ENCODE measurements around the gene DUOX2.

DUOX2 gene

GRCh38 chr15:45114076-45114750 lies at the start of gene DUOX2, which contains the start of gene DUOXA2:
Gene DUOX2, minus strand, starts transcription at chr15:45114172. Its CDS starts 761 bp downstream, at chr15:45113411.
Gene DUOXA2, plus strand, starts transcription at chr15:45114326. Its CDS starts 280 bp downstream, at chr15:45114606.
- DNase-seq (ENCODE audit: low spot score): peak; percentile 8

GRCh38 chr15:45163508-45163856 lies 49.5 kb upstream of the DUOX2 start:
- no peak for DNase-seq (ENCODE audit: low spot score)

- peak; percentile 81 for DNase-seq (ENCODE audit: low spot score)
Observed at GRCh38 chr15:45162771-45163507, 49.0 kb upstream of the DUOX2 start.

DNA sequence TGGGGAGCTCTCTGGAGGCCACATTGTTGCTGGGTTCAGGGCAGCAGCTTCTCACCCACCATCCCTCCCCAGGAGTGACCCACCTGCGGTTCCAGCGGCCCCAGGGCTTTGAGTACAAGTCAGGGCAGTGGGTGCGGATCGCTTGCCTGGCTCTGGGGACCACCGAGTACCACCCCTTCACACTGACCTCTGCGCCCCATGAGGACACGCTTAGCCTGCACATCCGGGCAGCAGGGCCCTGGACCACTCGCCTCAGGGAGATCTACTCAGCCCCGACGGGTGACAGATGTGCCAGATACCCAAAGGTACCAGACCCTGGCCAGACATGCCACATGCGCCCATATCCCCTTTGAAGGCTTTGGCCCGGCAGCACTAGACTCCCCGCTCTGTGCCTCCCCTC lies 47.7 kb upstream of the DUOX2 start:
- no peak for DNase-seq (ENCODE audit: low spot score)

DNA sequence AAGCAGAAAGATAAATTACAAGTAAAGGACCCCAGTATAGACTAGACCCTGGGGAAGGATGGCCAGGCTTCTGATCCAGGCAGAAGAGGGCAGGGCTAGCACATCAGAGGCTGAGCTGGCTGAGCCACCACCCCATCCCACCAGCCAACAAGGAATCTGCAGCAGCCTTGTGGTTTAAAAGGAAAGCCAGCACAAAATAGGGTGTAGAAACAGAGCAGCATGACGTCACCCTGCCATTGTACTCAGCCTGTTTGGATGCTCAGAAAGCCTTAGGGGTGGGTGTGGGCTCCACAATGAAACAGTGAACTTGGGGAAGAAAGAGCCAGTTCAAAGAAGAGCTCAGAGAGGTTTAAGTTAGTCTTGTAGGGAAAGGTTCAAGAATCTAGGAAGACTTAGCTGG lies 44.0 kb upstream of the DUOX2 start:
- peak; percentile 61 for DNase-seq (ENCODE audit: low spot score)

- no peak for DNase-seq (ENCODE audit: low spot score)
Observed at GRCh38 chr15:45156744-45157455, 42.9 kb upstream of the DUOX2 start.

DNA sequence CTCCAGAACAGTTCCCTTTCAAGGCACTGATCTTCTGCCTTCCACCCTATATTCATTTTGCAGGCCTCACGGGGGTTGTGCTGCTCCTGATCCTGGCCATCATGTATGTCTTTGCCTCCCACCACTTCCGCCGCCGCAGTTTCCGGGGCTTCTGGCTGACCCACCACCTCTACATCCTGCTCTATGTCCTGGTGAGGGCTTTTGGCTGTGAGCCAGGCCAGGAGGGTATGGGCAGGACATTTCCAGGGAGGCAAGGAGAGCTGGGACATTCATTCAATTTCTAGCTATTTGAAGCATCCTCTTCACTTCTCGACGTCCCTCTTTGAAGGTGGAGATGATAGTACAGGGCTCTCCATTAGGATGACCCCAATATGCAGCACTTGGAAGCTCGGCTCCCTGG lies 41.8 kb upstream of the DUOX2 start:
- no peak for DNase-seq (ENCODE audit: low spot score)

GRCh38 chr15:45151998-45152828 lies 38.2 kb upstream of the DUOX2 start:
- no peak for DNase-seq (ENCODE audit: low spot score)

DNA sequence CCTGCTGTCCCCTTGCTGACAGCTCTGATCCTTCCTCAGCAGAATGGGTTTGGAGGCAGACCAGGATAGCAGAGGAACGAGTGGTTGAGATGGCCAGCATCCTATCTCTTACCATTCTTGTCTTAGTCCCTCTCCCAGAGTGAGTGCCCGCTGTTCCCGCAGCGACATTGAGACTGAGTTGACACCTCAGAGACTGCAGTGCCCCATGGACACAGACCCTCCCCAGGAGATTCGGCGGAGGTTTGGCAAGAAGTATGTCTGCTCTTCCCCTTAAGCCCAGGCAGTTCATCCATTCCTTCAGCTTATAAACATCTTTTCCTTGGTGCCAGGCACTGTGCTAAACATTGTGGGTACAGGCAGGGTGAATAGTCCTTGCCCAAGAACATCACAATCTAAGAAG lies 37.0 kb upstream of the DUOX2 start:
- DNase-seq (ENCODE audit: low spot score): no peak

DNA sequence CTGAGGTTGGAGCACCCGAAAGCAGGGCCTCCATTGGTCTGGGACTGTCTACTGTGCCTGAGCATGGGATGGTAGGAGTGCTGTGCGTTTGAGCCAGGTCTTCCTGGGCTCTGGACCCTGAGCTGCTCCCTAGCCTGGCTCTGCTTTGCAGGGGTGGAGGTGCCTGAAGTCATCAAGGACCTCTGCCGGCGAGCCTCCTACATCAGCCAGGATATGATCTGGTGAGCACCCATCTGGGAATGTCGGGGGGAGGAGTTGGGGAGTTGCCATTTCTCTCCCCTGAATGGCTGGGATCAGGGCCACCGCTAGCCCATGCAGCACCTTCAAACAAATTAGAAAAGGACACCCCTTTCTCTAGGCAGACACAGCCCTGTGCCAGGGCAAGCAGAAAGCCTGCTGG lies 36.5 kb upstream of the DUOX2 start:
- no peak for DNase-seq (ENCODE audit: low spot score)

DNA sequence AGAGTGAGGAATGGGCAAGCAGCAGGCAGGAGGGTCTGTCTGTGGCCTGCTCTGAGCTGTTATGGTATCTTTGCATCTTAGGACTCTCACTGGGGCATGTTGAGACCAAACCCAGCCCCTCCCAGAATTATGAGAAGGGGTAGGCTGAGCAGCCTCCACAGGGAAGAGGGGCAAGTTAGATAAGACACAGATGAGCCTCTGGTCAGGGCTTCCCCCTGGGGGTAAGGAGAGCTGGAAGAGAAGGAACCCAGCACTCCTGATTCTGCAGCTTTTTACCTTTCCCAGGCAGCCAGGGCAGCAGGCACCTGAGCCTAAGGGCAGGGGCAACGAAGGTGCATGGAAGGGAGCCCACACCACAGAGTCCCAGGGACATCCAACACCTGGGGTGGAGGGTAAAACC lies 35.1 kb upstream of the DUOX2 start:
- no peak for DNase-seq (ENCODE audit: low spot score)

DNA sequence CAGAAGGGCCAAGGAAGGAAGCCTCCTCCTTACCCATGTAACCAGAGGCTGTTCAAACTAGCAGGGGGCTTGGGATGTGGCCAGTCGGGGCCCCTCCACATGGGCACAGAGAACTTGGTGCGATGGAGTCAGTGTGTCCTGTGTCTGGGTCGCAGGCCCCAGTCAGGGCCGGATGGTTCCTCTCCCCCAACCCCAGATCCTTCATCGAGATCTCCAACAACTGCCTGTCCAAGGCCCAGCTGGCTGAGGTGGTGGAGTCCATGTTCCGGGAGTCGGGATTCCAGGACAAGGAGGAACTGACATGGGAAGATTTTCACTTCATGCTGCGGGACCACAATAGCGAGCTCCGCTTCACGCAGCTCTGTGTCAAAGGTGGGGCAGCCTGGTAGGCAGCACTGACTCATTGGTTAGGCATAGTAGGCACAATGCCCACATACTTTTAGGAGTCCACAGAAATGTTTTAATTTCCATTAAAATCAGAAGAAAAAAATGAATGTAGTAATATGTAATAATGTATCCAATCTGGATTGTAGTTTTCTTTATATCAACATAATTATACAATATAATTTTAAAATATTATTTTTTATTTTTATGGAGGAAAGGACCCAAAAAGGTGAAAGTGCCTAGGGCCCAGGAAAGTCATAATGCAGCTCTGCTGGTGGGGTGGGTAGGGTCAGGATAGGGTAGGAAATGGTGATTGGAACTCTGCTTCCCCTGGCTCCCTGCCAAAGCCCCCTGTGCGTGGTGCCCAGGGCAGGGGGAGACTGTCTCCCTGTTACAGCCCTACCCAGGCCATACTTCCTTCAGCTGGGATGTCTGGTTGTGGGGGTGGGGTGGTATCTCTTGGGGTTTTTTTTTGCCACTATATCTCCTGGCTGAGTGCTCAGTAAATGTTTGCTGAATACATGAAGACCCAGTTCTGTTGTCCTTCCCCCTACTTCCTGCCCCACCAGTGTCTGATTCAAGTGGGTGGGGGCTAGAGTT lies 34.4 kb upstream of the DUOX2 start:
- no peak for DNase-seq (ENCODE audit: low spot score)

DNA sequence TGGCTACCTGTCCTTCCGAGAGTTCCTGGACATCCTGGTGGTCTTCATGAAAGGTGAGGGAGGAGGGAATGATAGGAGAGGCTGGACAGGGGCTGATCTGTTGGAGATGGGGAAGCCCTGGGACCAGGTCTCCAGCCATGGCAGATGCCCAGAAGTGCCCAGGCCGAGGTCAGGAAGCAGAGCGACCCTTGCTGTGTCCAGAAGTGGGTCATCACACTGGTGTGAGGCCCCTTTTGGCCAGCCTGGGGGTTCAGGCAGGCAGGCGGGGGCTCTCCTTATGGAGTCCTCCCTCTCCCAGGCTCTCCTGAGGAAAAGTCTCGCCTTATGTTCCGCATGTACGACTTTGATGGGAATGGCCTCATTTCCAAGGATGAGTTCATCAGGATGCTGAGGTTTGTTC lies 33.6 kb upstream of the DUOX2 start:
- no peak for DNase-seq (ENCODE audit: low spot score)

GRCh38 chr15:45146405-45146804 lies 32.4 kb upstream of the DUOX2 start:
- no peak for DNase-seq (ENCODE audit: low spot score)

GRCh38 chr15:45144775-45145174 lies 30.8 kb upstream of the DUOX2 start:
- no peak for DNase-seq (ENCODE audit: low spot score)

- no peak for DNase-seq (ENCODE audit: low spot score)
Observed at GRCh38 chr15:45143946-45144345, 30.0 kb upstream of the DUOX2 start.

DNA sequence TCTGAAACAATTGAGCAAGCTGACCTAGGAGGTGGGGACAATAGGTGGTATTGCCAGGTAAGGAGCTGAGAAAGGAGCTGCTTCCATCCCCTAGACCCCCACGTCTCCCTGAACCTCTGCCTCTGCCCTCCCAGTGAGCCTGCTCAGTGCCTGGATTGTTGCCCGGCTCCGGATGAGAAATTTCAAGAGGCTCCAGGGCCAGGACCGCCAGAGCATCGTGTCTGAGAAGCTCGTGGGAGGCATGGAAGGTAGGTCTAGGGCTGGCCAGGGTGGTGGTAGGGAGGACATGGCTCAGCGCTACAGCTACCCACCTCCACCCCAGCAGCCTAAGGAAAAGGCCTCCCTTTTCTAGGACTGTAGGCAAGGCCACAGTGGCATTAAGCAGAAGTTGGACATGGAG lies 29.1 kb upstream of the DUOX2 start:
- no peak for DNase-seq (ENCODE audit: low spot score)

GRCh38 chr15:45141386-45141785 lies 27.4 kb upstream of the DUOX2 start:
- DNase-seq (ENCODE audit: low spot score): no peak

DNA sequence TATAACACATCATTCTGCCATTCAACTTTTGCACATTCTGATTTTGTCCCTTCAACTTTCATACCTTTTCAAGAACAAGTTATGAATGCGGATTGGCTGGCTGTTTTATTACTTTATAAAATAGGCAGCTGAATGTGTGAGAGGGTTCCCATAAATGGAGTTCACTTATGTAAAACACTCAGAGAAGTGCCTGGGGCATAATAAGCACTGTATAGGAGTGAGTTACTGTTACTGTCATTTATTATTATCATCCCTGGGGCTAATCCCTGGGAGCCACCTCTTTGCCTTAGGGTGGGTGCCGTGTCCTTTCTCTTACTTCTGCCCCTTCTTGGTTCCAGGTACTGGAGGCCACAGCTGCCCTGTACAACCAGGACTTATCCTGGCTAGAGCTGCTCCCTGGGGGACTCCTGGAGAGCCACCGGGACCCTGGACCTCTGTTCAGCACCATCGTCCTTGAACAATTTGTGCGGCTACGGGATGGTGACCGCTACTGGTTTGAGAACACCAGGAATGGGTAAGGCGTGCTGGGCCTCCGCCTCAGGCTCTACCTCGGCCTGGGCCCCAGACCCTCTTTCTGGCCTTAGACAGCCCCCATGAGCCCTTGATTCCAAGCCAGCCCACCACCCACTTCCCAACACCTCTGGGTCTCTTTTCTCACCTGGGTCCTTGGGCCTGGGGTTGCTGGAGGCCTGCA lies 26.7 kb upstream of the DUOX2 start:
- DNase-seq (ENCODE audit: low spot score): no peak

GRCh38 chr15:45139770-45140169 lies 25.8 kb upstream of the DUOX2 start:
- no peak for DNase-seq (ENCODE audit: low spot score)

Measured in SW480 (cell line).